Activated gamma-delta T cell treated with anti-CD3 and anti-CD28 coated beads, Interleukin-2, amount 50 U/mL, for 16 hours (primary cell): Measurements from ENCODE around the gene IFI30.

Experiments
- DNase-seq: peaks from one replicate; pipeline ENCODE4 v3.0.0-alpha.2; 2020; ENCODE audit warnings: low read depth

The IFI30 gene

GRCh38 chr19:18225702-18226468, 52.3 kb downstream of the IFI30 start, which contains the start of gene PDE4C:
Gene PDE4C (minus strand): TSS chr19:18226438. CDS start chr19:18226415, 23 bp downstream.
- no peak for DNase-seq

- no peak for DNase-seq
Observed at GRCh38 chr19:18226956-18227780, 53.6 kb downstream of the IFI30 start.
